GM12891 (cell line): ENCODE results near the gene GRIN2A.

Source experiments
- POLR2A ChIP-seq: IDR thresholded peaks from 2 replicates; pipeline ENCODE4 v1.6.1; 2011; ENCODE audit warnings: low read depth, low read length, control low read depth
- POLR2AphosphoS5 ChIP-seq: IDR thresholded peaks from 2 replicates; pipeline ENCODE4 v1.6.1; 2011; ENCODE audit warnings: low read depth, low read length, control low read depth

- TF ChIP-seq POLR2A (no peak), POLR2AphosphoS5 (no peak)
These were observed 81.4 kb downstream of the GRIN2A start for GRCh38 chr16:10100829-10101228.
